Hindlimb muscle (tissue), 1 donor: ENCODE measurements around the gene ARFRP1. TPM values are rescaled to one million over a fixed set of nuclear protein-coding genes. Genes with fewer than 3 reads are reported as not detected.
A peak's percentile ranks its signal among the peaks of the same experiment; 100 is the strongest.
"Not testable (repeated sequence)": the region's sequence is repeated elsewhere in the genome, so short reads cannot be mapped to it uniquely, and the experiment has no call there.

Experiments
- DNase-seq: peaks from one replicate; pipeline ENCODE4 v3.0.0-alpha.2; 2013
- polyA plus RNA-seq: library from polyadenylated mRNA; unstranded; fragments of 120-200 nt; gene quantifications from one replicate; pipeline ENCODE4 v1.2.1, GENCODE V29; 2013; ENCODE audit not compliant: insufficient read length

Gene ARFRP1
- polyA plus RNA-seq, 1 donor: 31.7 TPM

- DNase-seq: no peak
These were observed 33.8 kb downstream of the ARFRP1 start for GRCh38 chr20:63673951-63674350.

DNA sequence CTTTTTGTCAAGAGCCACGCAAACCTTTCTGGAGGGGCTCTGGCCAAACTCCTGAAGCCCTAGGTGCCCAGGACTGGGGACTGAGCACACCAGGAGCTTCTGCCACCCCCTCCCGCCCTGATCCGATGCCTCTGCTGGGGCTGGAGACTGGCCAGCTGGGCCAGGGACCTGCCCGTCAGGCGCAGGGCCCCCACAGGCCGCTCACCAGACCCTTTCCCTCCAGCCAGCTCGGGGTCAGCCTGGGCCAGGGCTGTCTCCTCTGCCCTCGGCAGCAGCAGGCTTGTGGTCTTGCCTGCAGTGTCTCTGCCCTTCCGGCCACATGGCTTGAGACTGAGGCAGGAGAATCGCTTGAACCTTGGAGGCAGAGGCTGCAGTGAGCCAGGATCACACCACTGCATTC lies 35.1 kb downstream of the ARFRP1 start:
- no peak for DNase-seq

DNA sequence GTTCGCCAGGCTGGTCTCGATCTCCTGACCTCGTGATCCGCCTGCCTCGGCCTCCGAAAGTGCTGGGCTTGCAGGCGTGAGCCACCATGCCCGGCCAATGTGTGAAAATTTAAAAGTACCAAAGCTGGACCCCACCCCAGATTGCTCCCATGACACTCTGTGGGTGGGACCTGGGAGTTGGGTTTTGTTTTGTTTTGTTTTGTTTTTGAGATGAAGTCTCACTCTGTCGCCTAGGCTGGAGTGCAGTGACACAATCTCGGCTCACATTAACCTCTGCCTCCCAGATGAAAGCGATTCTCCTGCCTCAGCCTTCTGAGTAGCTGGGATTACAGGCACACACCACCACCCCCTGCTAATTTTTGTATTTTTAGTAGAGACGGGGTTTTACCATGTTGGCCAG lies 36.1 kb downstream of the ARFRP1 start:
- not testable (repeated sequence) for DNase-seq

GRCh38 chr20:63668351-63668750 lies 39.4 kb downstream of the ARFRP1 start:
- no peak for DNase-seq

DNA sequence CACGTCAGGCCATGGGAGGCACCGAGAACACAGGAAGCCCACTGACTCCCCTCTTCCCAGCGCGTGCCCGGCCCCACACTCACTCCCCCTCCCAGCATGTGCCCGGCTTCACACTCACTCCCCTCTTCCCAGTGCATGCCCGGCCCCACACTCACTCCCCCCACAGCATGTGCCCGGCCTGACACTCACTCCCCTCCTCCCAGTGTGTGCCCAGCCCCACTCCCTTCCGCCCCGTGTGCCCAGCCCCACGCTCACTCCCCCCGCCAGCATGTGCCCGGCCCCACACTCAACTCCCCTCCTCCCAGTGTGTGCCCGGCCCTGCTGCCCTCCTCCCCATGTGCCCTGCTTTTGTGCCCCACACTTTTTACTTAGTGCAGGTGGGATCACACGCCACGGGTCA lies 39.9 kb downstream of the ARFRP1 start:
- no peak for DNase-seq

GRCh38 chr20:63665708-63666107 lies 42.1 kb downstream of the ARFRP1 start:
- DNase-seq: no peak

- no peak for DNase-seq
These were observed 42.7 kb downstream of the ARFRP1 start for GRCh38 chr20:63664861-63665594.

DNA sequence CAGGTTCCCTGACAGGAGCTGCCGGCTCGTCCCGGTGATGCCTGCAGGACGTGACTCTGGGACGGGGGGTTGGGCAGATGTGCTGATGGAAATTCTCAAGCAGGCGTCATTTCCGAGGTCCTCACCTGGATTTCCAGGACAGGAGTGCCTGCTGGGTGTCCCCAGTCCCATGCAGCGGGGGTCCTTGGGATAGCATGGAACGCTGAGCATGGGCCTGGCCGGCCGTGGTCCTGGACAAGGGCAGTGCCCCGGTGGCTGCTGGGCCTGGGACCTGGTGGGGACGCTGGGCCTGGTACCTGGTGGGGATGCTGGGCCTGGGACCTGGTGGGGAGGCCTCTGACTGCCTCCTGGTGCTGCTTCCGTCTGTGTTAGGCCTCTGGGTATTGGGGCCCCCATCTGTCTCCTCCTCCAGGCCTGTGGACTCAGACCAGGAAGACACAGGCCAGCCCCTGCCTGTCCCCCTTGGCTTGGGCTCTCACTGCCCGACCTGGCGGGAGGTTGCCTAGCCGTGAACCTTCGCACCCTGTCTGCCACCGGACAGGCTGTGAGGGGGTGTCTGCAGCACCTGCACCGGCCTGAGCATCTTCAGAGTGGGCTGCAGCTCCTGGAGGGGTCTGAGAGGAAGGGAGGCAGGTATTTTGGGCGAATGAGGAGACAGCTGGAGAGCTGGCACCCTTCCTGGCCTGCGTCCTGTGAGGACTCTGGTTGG lies 43.5 kb downstream of the ARFRP1 start:
- DNase-seq: no peak

- DNase-seq: no peak
These were observed 44.3 kb downstream of the ARFRP1 start for GRCh38 chr20:63663332-63664066.

DNA sequence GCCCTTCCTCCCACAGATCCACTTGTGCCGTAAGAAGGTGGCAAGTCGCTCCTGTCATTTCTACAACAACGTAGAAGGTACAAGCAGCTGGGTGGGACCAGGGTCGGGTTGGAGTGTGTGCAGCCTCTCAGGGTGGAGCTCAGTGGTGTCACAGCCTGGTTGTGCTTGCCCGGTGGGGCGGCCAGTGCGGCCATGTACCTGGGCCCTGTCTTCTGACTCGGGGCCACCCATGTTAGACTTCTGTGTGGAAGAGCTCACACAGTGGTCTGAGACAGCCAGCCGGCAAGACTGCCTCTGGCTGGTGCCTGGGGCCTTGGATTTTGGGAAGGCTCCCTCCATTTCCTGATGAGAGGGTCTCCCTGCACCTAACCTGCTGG lies 45.0 kb downstream of the ARFRP1 start:
- no peak for DNase-seq

DNA sequence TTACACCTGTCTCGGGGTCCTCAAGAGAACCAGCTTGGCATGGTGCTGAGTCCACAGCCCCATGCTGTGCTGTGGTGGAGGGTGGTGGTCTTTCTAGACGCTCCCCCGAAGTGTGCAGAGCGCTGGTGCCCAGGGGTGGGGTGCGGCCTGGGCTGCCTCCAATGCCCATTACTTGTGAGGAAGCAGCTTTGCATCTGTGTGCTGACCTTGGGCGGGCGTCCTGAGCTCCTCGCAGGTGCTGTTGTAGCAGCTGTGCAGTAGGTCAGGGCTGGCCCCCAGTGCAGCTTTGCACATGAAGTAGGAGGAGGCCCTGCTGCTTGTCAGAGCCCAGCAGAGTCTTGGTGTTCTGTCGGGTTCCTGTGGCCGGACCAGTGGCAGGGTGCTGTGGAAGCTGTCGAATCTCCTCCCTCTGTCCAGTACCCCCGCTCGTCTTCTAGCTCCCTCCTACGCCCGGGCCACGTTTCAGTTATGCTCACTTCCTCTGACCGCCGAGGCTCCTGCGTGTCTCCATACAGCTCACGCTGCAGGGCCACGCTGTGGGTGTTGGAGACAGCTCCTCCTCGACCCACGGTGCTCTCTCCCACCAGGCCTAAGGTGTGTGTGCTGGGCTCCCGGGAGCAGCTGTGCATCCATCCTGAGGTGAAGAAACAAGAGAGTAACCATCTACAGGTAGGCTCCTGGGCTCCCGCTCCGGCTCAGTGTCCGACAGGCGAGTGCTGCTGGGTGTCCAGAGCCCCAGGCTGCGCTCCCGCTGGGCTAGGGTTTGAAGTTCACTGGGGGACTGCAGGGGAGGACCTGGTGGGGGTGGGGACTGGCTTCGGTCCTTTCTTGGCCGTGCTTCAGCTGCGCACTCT lies 45.6 kb downstream of the ARFRP1 start:
- DNase-seq: no peak

DNA sequence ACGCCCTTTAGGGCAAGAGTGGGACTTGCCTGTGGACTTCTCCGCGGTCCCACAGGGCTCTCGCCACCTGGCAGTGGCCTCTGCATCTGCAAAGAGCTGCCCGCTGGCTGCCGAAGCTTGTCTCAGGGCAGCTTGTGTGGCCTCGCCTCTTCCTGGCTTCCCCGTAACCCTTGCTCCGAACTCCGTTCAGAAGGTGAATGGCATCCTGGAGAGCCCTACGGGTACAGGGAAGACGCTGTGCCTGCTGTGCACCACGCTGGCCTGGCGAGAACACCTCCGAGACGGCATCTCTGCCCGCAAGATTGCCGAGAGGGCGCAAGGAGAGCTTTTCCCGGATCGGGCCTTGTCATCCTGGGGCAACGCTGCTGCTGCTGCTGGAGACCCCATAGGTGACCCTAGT lies 46.7 kb downstream of the ARFRP1 start:
- DNase-seq: no peak

DNA sequence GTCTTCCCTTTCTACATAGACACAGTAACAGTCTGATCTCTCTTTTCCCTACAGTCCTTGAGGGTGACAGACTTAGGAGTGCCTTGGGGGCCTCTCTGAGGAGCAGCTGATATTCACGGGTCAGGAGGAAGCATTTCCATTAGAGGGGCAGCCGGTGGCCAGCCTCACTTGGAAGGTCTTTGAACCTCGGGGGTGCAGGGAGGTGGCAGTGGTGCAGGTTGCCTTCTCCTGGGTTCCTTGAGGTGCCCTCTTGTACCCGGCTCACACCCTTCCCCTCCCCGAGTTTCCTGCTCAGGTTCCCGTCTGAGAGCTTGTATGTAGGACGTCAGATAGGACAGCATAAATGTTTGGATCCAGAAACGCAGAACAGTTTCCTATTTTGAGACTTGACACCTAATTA lies 47.2 kb downstream of the ARFRP1 start:
- no peak for DNase-seq

- DNase-seq: not testable (repeated sequence)
These were observed 47.6 kb downstream of the ARFRP1 start for GRCh38 chr20:63660174-63660573.

DNA sequence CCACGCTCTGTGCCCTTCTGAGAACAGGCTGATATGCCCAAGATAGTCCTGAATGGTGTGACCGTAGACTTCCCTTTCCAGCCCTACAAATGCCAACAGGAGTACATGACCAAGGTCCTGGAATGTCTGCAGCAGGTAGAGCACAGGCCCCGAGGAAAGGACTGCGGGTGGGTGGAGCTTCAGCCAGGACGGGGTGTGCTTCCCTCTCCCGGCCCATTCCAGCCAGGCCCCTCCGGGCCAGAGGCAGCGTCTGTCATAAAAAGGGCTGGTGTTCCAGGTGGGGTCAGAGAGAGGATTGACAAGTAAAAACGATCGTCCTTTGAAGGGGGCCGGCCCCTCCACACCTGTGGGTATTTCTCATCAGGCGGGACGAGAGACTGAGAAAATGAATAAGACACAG lies 48.4 kb downstream of the ARFRP1 start:
- DNase-seq: no peak

DNA sequence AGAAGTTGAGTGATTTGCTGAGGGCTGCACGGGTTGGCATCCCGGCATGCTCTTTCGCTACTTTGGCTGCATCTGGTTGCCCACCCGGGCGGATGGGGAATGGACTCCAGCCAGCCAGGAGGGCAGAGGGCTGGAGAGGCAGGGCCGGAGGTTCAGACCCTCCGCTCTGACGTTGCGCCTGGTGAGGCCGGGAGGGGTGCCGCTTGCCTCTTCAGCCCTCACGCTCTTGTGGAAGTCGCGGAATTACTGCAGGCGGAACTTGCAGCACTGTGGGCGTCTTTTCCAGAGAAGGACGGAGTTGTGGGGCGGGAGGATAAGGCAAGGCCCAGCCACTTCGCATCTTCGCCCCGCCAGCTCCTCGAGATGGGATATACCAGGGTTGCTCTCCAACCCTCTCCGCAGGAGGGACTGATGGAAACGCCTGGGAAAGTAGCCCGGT lies 49.0 kb downstream of the ARFRP1 start:
- no peak for DNase-seq

DNA sequence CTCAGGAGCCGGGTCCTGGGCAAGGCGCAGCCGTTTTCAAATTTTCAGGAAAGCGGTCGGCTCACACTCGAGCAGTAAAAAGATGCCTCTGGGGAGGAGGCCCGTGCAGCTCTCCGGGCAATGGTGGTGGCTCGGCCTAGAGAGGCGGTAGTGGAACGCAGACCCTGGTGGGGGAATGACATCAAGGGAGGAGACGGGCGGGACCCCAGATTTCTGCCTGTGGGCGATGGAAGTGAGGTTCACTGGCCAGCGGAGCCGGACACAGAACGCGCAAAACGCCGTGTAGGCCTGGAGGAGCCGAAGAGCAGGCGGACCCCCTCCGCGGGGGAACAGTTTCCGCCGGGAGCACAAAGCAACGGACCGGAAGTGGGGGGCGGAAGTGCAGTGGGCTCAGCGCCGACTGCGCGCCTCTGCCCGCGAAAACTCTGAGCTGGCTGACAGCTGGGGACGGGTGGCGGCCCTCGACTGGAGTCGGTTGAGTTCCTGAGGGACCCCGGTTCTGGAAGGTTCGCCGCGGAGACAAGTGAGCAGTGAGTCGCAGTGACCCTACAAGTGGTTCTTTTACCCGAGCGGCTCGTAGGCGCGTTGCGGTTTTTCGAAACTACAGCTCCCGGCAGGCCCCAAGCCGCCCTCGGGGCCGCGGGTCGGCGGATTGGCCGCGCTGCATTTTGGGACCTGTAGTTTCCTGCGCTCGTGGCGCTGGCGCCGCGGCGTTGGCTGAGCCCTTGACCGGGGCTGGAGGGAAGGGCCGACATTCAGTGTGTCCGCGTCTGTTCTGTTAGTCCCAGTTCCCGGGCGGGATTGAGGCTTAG lies 49.6 kb downstream of the ARFRP1 start, which contains the start of gene RTEL1:
Gene RTEL1, plus strand, starts transcription at position 376 of the 812 bp plus-strand sequence. CDS start 1,091 bp downstream, outside the sequence.
- peak; percentile 96 for DNase-seq

GRCh38 chr20:63657260-63657936 lies 50.4 kb downstream of the ARFRP1 start:
- DNase-seq: no peak

DNA sequence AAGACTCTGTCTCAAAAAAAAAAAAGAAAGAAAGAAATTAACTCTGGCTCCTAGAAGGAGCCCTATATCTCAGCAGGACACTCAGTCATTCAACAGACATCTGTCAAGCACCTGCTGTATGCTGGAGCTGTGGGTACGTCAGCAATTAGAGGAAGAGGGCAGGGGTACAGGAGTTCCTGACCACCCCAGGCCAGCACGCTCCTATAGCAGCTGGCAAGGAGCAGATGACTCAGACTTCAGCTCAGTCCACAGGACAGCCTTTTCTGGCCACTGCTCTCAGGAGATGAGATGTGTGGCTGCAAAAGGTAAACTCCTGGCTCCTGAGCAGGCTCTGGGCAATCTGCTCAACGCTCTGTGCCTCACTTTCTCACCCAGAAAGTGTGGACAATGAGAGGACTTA lies 51.3 kb downstream of the ARFRP1 start:
- DNase-seq: no peak

GRCh38 chr20:63655249-63655648 lies 52.5 kb downstream of the ARFRP1 start:
- DNase-seq: no peak
